Measurements from ENCODE around the gene MYRIP.

GRCh38 chr3:39812537-39812936 lies 3.1 kb downstream of the MYRIP start:
- TF ChIP-seq CTCF (conservative IDR thresholded peaks at IDR 0.05) (peak; percentile 64), ZFX (IDR thresholded peaks at IDR 0.05) (no peak)

All from C4-2B (cell line).